Measurements from ENCODE around the gene SLC25A22. TPM values are rescaled to one million over a fixed set of nuclear protein-coding genes. Genes with fewer than 3 reads are reported as not detected.
A peak's percentile ranks its signal among the peaks of the same experiment; 100 is the strongest.

The SLC25A22 gene
- total RNA-seq, 2 experiments from 2014 or later: 33.3 to 36.7 TPM

- no peak for TF ChIP-seq CTCF (IDR thresholded peaks at IDR 0.05)
- CTCF ChIA-PET: interaction anchor here (1.5 kb wide), 1 partner anchor 87 kb away, joined by 4 read pairs; the partner anchor contains the start of genes DEAF1 and TMEM80
- H3K36me3 Mint-ChIP-seq (ENCODE audit: low read depth): peaks cover 7% of the 10 kb centered on the region
- POLR2A ChIA-PET: interaction anchor here (0.8 to 0.9 kb wide), 2 partner anchors 14 to 18 kb away, joined by 3 read pairs; no protein-coding TSS in a partner anchor
- H3K4me1 Mint-ChIP-seq (ENCODE audit: low read depth): peaks cover 15% of the 10 kb centered on the region
- ATAC-seq (no peak), DNase-seq (no peak)
- H3K4me3 Mint-ChIP-seq: no peak overlapping the region
- intact Hi-C loops (cut with micrococcal nuclease): no loop called here
- no peak overlapping the region for H3K27ac Mint-ChIP-seq
- no peaks in the 10 kb centered on the region for H3K9me3 Mint-ChIP-seq
- no peaks in the 10 kb centered on the region for H3K27me3 Mint-ChIP-seq
Observed at GRCh38 chr11:782264-783174, 15.6 kb downstream of the SLC25A22 start.

- H3K4me1 Mint-ChIP-seq (ENCODE audit: low read depth): peaks cover 26% of the 10 kb centered on the region
- ChIA-PET POLR2A (interaction anchor here (1.2 to 2.0 kb wide), 2 partner anchors 10 to 16 kb away, joined by 3 to 10 read pairs; partner anchors contain the start of gene CEND1), CTCF (no interaction called here)
- DNase-seq (no peak), ATAC-seq (no peak)
- no peak overlapping the region for H3K27ac Mint-ChIP-seq
- no peaks in the 10 kb centered on the region for H3K9me3 Mint-ChIP-seq
- TF ChIP-seq CTCF (IDR thresholded peaks at IDR 0.05): no peak
- peaks cover 12% of the 10 kb centered on the region for H3K36me3 Mint-ChIP-seq (ENCODE audit: low read depth)
- H3K27me3 Mint-ChIP-seq: no peaks in the 10 kb centered on the region
- H3K4me3 Mint-ChIP-seq: no peak overlapping the region
- intact Hi-C loops (cut with micrococcal nuclease): no loop called here
Observed at GRCh38 chr11:779955-780532, 18.0 kb downstream of the SLC25A22 start.

- ChIA-PET CTCF (no interaction called here), POLR2A (interaction anchor here (1.2 to 3.8 kb wide), 3 partner anchors 8 to 17 kb away, joined by 3 to 21 read pairs (median 10); partner anchors contain the start of gene CEND1)
- Mint-ChIP-seq H3K9me3 (no peaks in the 10 kb centered on the region), H3K27me3 (no peaks in the 10 kb centered on the region), H3K27ac (no peak overlapping the region), H3K4me1 (ENCODE audit: low read depth) (peaks cover 30% of the 10 kb centered on the region), H3K4me3 (peak overlapping the region; percentile 40), H3K36me3 (ENCODE audit: low read depth) (peaks cover 14% of the 10 kb centered on the region)
- ATAC-seq (no peak), DNase-seq (no peak)
- intact Hi-C loops (cut with micrococcal nuclease): no loop called here
- TF ChIP-seq CTCF (IDR thresholded peaks at IDR 0.05): no peak
Observed at GRCh38 chr11:778976-779954, 18.8 kb downstream of the SLC25A22 start.

- TF ChIP-seq CTCF (IDR thresholded peaks at IDR 0.05): no peak
- intact Hi-C loops (cut with micrococcal nuclease): no loop called here
- Mint-ChIP-seq H3K27ac (peak within 1 kb of the TSS; percentile 75), H3K4me1 (ENCODE audit: low read depth) (peaks cover 25% of the 10 kb centered on the region), H3K27me3 (no peaks in the 10 kb centered on the region), H3K9me3 (no peaks in the 10 kb centered on the region), H3K36me3 (ENCODE audit: low read depth) (peaks cover 19% of the 10 kb centered on the region), H3K4me3 (peak within 1 kb of the TSS; percentile 89)
- ChIA-PET POLR2A (interaction anchor here (0.6 to 3.8 kb wide), 13 partner anchors 10 to 51 kb away, joined by 3 to 21 read pairs (median 4); partner anchors contain the start of genes PIDD1, RPLP2 and TALDO1), CTCF (interaction anchor here (1.0 to 2.0 kb wide), 2 partner anchors 51 to 274 kb away, joined by 3 to 5 read pairs; no protein-coding TSS in a partner anchor)
- DNase-seq: peak; percentile 94
- ATAC-seq: peak; percentile 90
Observed at GRCh38 chr11:777288-778255, 20.5 kb downstream of the SLC25A22 start, which contains the start of gene GATD1. Gene GATD1, minus strand, starts transcription at chr11:777487. Its CDS starts 25 bp downstream, at chr11:777462.

All from activated CD8-positive, alpha-beta T cell treated with anti-CD3 and anti-CD28 coated beads for 36 hours (primary cell).